CD8-positive, alpha-beta memory T cell (primary cell): ENCODE measurements around the gene CTTNBP2NL. TPM values are rescaled to one million over a fixed set of nuclear protein-coding genes. Genes with fewer than 3 reads are reported as not detected.
"Not testable (repeated sequence)": the region's sequence is repeated elsewhere in the genome, so short reads cannot be mapped to it uniquely, and the experiment has no call there.

Experiments
- CTCF ChIA-PET: fragments of 350-600 bp; sonication (Branson Sonifier 250); formaldehyde crosslinking; loops from one replicate; lab custom pipeline; 2021; ENCODE audit warnings: antibody characterized with exemption; lab: Charles Lee
- POLR2A ChIA-PET: fragments of 350-600 bp; sonication (Branson Sonifier 250); formaldehyde crosslinking; loops from one replicate; lab custom pipeline; 2021; ENCODE audit warnings: antibody characterized with exemption; lab: Charles Lee
- DNase-seq, 5 donors: peaks; one replicate each; pipeline versions ENCODE4 v3.0.0 to v3.0.0-alpha.2; 2020 to 2022; ENCODE audit warnings: mixed read lengths in 1 of 5
- H3K27ac ChIP-seq: one replicate; pipeline ENCODE4 v1.7.0; 2013; ENCODE audit warnings: low read depth, mild to moderate bottlenecking, low read length, moderate library complexity
- H3K27me3 ChIP-seq: 2 replicates; pipeline ENCODE4 v1.7.0; 2013; ENCODE audit warnings: low read length, mild to moderate bottlenecking; ENCODE audit not compliant: insufficient read depth, poor library complexity, severe bottlenecking
- H3K36me3 ChIP-seq: 2 replicates; pipeline ENCODE4 v1.7.0; 2013; ENCODE audit warnings: mild to moderate bottlenecking, low read length, moderate library complexity; ENCODE audit not compliant: insufficient read depth
- H3K4me1 ChIP-seq: 2 replicates; pipeline ENCODE4 v1.7.0; 2013; ENCODE audit warnings: mild to moderate bottlenecking, low read length, moderate library complexity; ENCODE audit not compliant: insufficient read depth
- H3K4me3 ChIP-seq: 2 replicates; pipeline ENCODE4 v1.7.0; 2013; ENCODE audit warnings: mild to moderate bottlenecking, low read length
- H3K9me3 ChIP-seq: 2 replicates; pipeline ENCODE4 v1.7.0; 2013; ENCODE audit warnings: mild to moderate bottlenecking, low read length
- H3K27ac Mint-ChIP-seq, 8 donors: one replicate each; pipeline ENCODE4 v1.8.0; 2020 to 2021; ENCODE audit warnings: mixed read lengths in 8 of 8, mild to moderate bottlenecking in 6 of 8, inconsistent platforms in 3 of 8, moderate library complexity in 3 of 8
- H3K27me3 Mint-ChIP-seq, 2 donors: one replicate each; pipeline ENCODE4 v1.8.0; 2020 to 2021; ENCODE audit warnings: mixed read lengths in 2 of 2, mild to moderate bottlenecking in 1 of 2, moderate library complexity in 1 of 2
- H3K36me3 Mint-ChIP-seq, 3 donors: one replicate each; pipeline ENCODE4 v1.8.0; 2020 to 2021; ENCODE audit warnings: mixed read lengths in 3 of 3, inconsistent platforms in 1 of 3, mild to moderate bottlenecking in 1 of 3
- H3K4me1 Mint-ChIP-seq, 3 donors: one replicate each; pipeline ENCODE4 v1.8.0; 2020 to 2021; ENCODE audit warnings: mixed read lengths in 3 of 3, inconsistent platforms in 1 of 3, mild to moderate bottlenecking in 1 of 3
- H3K4me3 Mint-ChIP-seq, 7 donors: one replicate each; pipeline ENCODE4 v1.8.0; 2020 to 2021; ENCODE audit warnings: mixed read lengths in 7 of 7, mild to moderate bottlenecking in 6 of 7, moderate library complexity in 4 of 7, inconsistent platforms in 2 of 7
- H3K9me3 Mint-ChIP-seq, 5 donors: one replicate each; pipeline ENCODE4 v1.8.0; 2020 to 2022; ENCODE audit warnings: mixed read lengths in 5 of 5, mild to moderate bottlenecking in 3 of 5, moderate library complexity in 2 of 5, inconsistent platforms in 1 of 5
- polyA plus RNA-seq: library from polyadenylated mRNA; unstranded; fragments of 300-500 nt; fragmentation: Illumina TruSeq; gene quantifications from one replicate; pipeline ENCODE4 v1.2.3, GENCODE V29; 2021
- total RNA-seq, 2 experiments: library from RNA; stranded (reverse); gene quantifications; one replicate each; pipeline ENCODE4 v1.2.3, GENCODE V29; 2021

Gene CTTNBP2NL
- total and polyA plus RNA-seq, 3 experiments from 2014 or later = 0.07 to 2.5 (median 2.3) TPM

DNA sequence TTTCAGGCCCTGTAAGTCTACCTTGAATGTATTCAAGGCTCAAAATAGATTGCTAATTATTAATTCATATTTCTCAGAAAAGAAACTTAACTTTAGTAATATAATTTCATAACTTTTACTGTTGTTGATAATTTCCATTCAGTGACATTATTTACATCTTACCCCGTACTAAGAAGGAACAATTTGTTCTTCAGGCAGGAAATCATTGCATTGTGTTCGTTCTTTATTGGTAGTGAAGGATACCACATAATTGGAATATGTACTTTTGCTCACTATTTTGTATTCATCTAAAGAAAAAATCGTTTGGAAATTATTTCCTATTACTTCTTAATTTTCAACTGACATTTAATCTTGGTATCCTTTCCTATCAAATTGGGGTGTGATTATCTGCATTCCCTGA is 39.4 kb downstream of the CTTNBP2NL start:
- no peak overlapping the region for H3K4me3 ChIP-seq
- no peaks in the 10 kb centered on the region for H3K36me3 ChIP-seq
- H3K27ac ChIP-seq = no peak overlapping the region
- Mint-ChIP-seq H3K36me3 (no peaks in the 10 kb centered on the region), H3K27me3 (peaks cover 6 to 33% of the 10 kb centered on the region in 2 donors), H3K4me1 (no peaks in the 10 kb centered on the region), H3K27ac (no peak overlapping the region), H3K4me3 (no peak overlapping the region), H3K9me3 (no peaks in the 10 kb centered on the region)
- POLR2A ChIA-PET = no interaction called here
- CTCF ChIA-PET = interaction anchor here (1.1 kb wide), 1 partner anchor 45 kb away, joined by 3 read pairs; no protein-coding TSS in a partner anchor
- no peak for DNase-seq
- H3K4me1 ChIP-seq = no peaks in the 10 kb centered on the region
- H3K9me3 ChIP-seq = no peaks in the 10 kb centered on the region
- no peaks in the 10 kb centered on the region for H3K27me3 ChIP-seq

- no peaks in the 10 kb centered on the region for H3K36me3 ChIP-seq
- no peaks in the 10 kb centered on the region for H3K27me3 ChIP-seq
- no peak for DNase-seq
- CTCF ChIA-PET = interaction anchor here (0.7 kb wide), 1 partner anchor 10 kb away, joined by 4 read pairs; no protein-coding TSS in a partner anchor
- H3K4me1 ChIP-seq = no peaks in the 10 kb centered on the region
- no peak overlapping the region for H3K27ac Mint-ChIP-seq
- peaks cover 6 to 37% of the 10 kb centered on the region in 2 donors for H3K27me3 Mint-ChIP-seq
- no peak overlapping the region for H3K4me3 ChIP-seq
- no peaks in the 10 kb centered on the region for H3K36me3 Mint-ChIP-seq
- H3K9me3 ChIP-seq = no peaks in the 10 kb centered on the region
- POLR2A ChIA-PET = no interaction called here
- no peak overlapping the region for H3K27ac ChIP-seq
- no peaks in the 10 kb centered on the region for H3K4me1 Mint-ChIP-seq
- no peak overlapping the region for H3K4me3 Mint-ChIP-seq
- H3K9me3 Mint-ChIP-seq = peaks cover 0 to 3% (median 0%) of the 10 kb centered on the region in 5 donors
Observed at GRCh38 chr1:112436384-112437156, 40.6 kb downstream of the CTTNBP2NL start.

DNA sequence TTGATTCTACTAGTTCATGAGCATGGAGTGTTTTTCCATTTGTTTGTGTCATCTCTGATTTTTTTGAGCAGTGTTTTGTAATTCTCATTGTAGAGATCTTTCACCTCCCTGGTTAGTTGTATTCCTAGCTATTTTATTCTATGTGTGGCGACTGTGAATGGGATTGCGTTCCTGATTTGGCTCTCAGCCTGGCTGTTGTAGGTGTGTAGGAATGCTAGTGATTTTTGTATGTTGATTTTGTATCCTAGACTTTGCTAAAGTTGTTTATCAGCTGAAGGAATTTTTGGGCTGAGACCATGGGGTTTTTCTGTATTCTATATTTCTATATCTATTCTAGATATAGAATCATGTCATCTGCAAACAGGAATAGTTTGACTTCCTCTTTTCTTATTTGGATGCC is 42.1 kb downstream of the CTTNBP2NL start:
- H3K4me3 ChIP-seq, CTCF ChIA-PET, H3K9me3 Mint-ChIP-seq, H3K27ac Mint-ChIP-seq, H3K36me3 ChIP-seq, H3K27ac ChIP-seq, H3K4me1 Mint-ChIP-seq, H3K4me1 ChIP-seq, H3K27me3 ChIP-seq, H3K36me3 Mint-ChIP-seq, DNase-seq, POLR2A ChIA-PET, H3K9me3 ChIP-seq, H3K4me3 Mint-ChIP-seq: not testable (repeated sequence)
- H3K27me3 Mint-ChIP-seq = peaks cover 12 to 35% of the 10 kb centered on the region in 2 donors

DNA sequence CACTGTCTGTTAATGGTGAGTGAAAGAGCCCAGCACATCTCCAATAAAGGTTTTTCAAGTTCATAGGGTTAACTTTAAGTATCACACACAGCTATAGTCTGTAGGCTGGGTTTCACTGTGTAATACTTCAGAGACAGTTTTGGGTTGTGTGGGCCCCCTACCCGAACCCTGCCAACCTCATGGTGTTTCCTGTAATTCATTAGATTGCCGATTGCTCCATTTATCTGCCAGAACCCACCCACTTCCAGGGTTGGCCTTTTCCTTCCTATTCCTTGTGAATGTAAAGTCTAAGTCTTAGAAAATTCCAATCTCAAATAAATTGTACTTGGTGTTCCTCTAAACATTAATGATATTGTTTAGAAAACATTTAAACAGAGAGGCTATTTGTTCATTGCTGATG is 43.6 kb downstream of the CTTNBP2NL start:
- Histone ChIP-seq H3K27me3 (no peaks in the 10 kb centered on the region), H3K4me1 (no peaks in the 10 kb centered on the region), H3K27ac (no peak overlapping the region), H3K36me3 (no peaks in the 10 kb centered on the region), H3K4me3 (no peak overlapping the region), H3K9me3 (no peaks in the 10 kb centered on the region)
- Mint-ChIP-seq H3K36me3 (no peaks in the 10 kb centered on the region), H3K27me3 (peaks cover 10 to 26% of the 10 kb centered on the region in 2 donors), H3K4me1 (no peaks in the 10 kb centered on the region), H3K9me3 (peaks cover 0 to 3% (median 0%) of the 10 kb centered on the region in 5 donors), H3K4me3 (no peak overlapping the region), H3K27ac (no peak overlapping the region)
- no peak for DNase-seq
- POLR2A ChIA-PET = no interaction called here
- CTCF ChIA-PET = no interaction called here

- H3K9me3 Mint-ChIP-seq = peaks cover 0 to 3% (median 0%) of the 10 kb centered on the region in 5 donors
- peaks cover 12 to 26% of the 10 kb centered on the region in 2 donors for H3K27me3 Mint-ChIP-seq
- Histone ChIP-seq H3K4me1 (no peaks in the 10 kb centered on the region), H3K9me3 (no peaks in the 10 kb centered on the region), H3K27ac (no peak overlapping the region), H3K36me3 (no peaks in the 10 kb centered on the region), H3K27me3 (no peaks in the 10 kb centered on the region), H3K4me3 (no peak overlapping the region)
- DNase-seq = no peak
- H3K4me3 Mint-ChIP-seq = no peak overlapping the region
- no peaks in the 10 kb centered on the region for H3K36me3 Mint-ChIP-seq
- H3K27ac Mint-ChIP-seq = no peak overlapping the region
- H3K4me1 Mint-ChIP-seq = no peaks in the 10 kb centered on the region
- CTCF ChIA-PET = no interaction called here
- POLR2A ChIA-PET = no interaction called here
Observed at GRCh38 chr1:112440574-112440973, 44.6 kb downstream of the CTTNBP2NL start.

- Histone ChIP-seq H3K27me3 (no peaks in the 10 kb centered on the region), H3K4me3 (no peak overlapping the region), H3K4me1 (no peaks in the 10 kb centered on the region), H3K27ac (no peak overlapping the region), H3K9me3 (no peaks in the 10 kb centered on the region), H3K36me3 (no peaks in the 10 kb centered on the region)
- CTCF ChIA-PET = no interaction called here
- no peak overlapping the region for H3K27ac Mint-ChIP-seq
- H3K4me3 Mint-ChIP-seq = no peak overlapping the region
- H3K9me3 Mint-ChIP-seq = peaks cover 0 to 3% (median 0%) of the 10 kb centered on the region in 5 donors
- peaks cover 10 to 12% of the 10 kb centered on the region in 2 donors for H3K27me3 Mint-ChIP-seq
- H3K4me1 Mint-ChIP-seq = no peaks in the 10 kb centered on the region
- DNase-seq = no peak
- H3K36me3 Mint-ChIP-seq = no peaks in the 10 kb centered on the region
- POLR2A ChIA-PET = no interaction called here
Observed at GRCh38 chr1:112444269-112444668, 48.3 kb downstream of the CTTNBP2NL start.

- Mint-ChIP-seq H3K27ac (no peak overlapping the region), H3K9me3 (peaks cover 0 to 3% (median 0%) of the 10 kb centered on the region in 5 donors), H3K36me3 (no peaks in the 10 kb centered on the region), H3K27me3 (peaks cover 10% of the 10 kb centered on the region in 2 donors), H3K4me3 (no peak overlapping the region), H3K4me1 (no peaks in the 10 kb centered on the region)
- DNase-seq = no peak
- H3K4me1 ChIP-seq = no peaks in the 10 kb centered on the region
- no peaks in the 10 kb centered on the region for H3K36me3 ChIP-seq
- H3K27ac ChIP-seq = no peak overlapping the region
- ChIA-PET POLR2A (no interaction called here), CTCF (interaction anchor here (1.5 to 1.8 kb wide), 2 partner anchors 17 to 21 kb away, joined by 3 to 6 read pairs; no protein-coding TSS in a partner anchor)
- no peak overlapping the region for H3K4me3 ChIP-seq
- H3K9me3 ChIP-seq = no peaks in the 10 kb centered on the region
- H3K27me3 ChIP-seq = no peaks in the 10 kb centered on the region
Observed at GRCh38 chr1:112445596-112445995, 49.6 kb downstream of the CTTNBP2NL start.

GRCh38 chr1:112446411-112446810 is 50.4 kb downstream of the CTTNBP2NL start:
- no peaks in the 10 kb centered on the region for H3K27me3 ChIP-seq
- DNase-seq = no peak
- H3K36me3 Mint-ChIP-seq = no peaks in the 10 kb centered on the region
- no peaks in the 10 kb centered on the region for H3K9me3 ChIP-seq
- H3K9me3 Mint-ChIP-seq = no peaks in the 10 kb centered on the region
- H3K27me3 Mint-ChIP-seq = peaks cover 4 to 8% of the 10 kb centered on the region in 2 donors
- no peaks in the 10 kb centered on the region for H3K4me1 Mint-ChIP-seq
- H3K4me1 ChIP-seq = no peaks in the 10 kb centered on the region
- H3K27ac Mint-ChIP-seq = no peak overlapping the region
- H3K36me3 ChIP-seq = no peaks in the 10 kb centered on the region
- no peak overlapping the region for H3K4me3 Mint-ChIP-seq
- ChIA-PET CTCF (interaction anchor here (0.9 to 1.8 kb wide), 4 partner anchors 10 to 56 kb away, joined by 3 to 6 read pairs (median 5); no protein-coding TSS in a partner anchor), POLR2A (no interaction called here)
- no peak overlapping the region for H3K27ac ChIP-seq
- no peak overlapping the region for H3K4me3 ChIP-seq
